A673 (cell line): Measurements from ENCODE around the gene SLC15A4.

Experiments
- EZH2 ChIP-seq: fragments of 200-600 bp; sonication (generic); IDR thresholded peaks from 2 replicates; pipeline ENCODE4 v1.6.1; 2017; ENCODE audit warnings: borderline replicate concordance, low read depth, mild to moderate bottlenecking, mixed read lengths, antibody characterized with exemption, low read length; ENCODE audit not compliant: poor library complexity, severe bottlenecking
- TF ChIP-seq, protein P1 (sequence below): fragments of 300-800, 200-600 bp; sonication (generic); conservative IDR thresholded peaks from 2 replicates; pipeline ENCODE4 v1.5.1; 2017; ENCODE audit warnings: low read depth, mild to moderate bottlenecking, antibody characterized with exemption, low read length, moderate library complexity, mixed read lengths

GRCh38 chr12:128859311-128859710 is 35.6 kb upstream of the SLC15A4 start:
- TF ChIP-seq EZH2 = no peak
- TF ChIP-seq, protein P1, sequence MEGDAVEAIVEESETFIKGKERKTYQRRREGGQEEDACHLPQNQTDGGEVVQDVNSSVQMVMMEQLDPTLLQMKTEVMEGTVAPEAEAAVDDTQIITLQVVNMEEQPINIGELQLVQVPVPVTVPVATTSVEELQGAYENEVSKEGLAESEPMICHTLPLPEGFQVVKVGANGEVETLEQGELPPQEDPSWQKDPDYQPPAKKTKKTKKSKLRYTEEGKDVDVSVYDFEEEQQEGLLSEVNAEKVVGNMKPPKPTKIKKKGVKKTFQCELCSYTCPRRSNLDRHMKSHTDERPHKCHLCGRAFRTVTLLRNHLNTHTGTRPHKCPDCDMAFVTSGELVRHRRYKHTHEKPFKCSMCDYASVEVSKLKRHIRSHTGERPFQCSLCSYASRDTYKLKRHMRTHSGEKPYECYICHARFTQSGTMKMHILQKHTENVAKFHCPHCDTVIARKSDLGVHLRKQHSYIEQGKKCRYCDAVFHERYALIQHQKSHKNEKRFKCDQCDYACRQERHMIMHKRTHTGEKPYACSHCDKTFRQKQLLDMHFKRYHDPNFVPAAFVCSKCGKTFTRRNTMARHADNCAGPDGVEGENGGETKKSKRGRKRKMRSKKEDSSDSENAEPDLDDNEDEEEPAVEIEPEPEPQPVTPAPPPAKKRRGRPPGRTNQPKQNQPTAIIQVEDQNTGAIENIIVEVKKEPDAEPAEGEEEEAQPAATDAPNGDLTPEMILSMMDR = no peak
